Measurements from ENCODE around the gene ADGRF4. TPM values are rescaled to one million over a fixed set of nuclear protein-coding genes. Genes with fewer than 3 reads are reported as not detected.

ADGRF4 gene
- total RNA-seq, 1 experiment from 2014 or later = not detected

- no peaks in the 10 kb centered on the region for H3K79me2 ChIP-seq (ENCODE audit: insufficient read depth, low read length)
- DNase-seq = no peak
- no peak overlapping the region for H2AFZ ChIP-seq (ENCODE audit: low read length)
- H3K27me3 ChIP-seq (ENCODE audit: insufficient read depth, low read length) = no peaks in the 10 kb centered on the region
- Mint-ChIP-seq H3K27ac (no peak overlapping the region), H3K27me3 (ENCODE audit: low read depth) (no peaks in the 10 kb centered on the region), H3K9me3 (no peaks in the 10 kb centered on the region), H3K36me3 (ENCODE audit: insufficient read depth in 1 of 3, low read depth in 3 of 3) (no peaks in the 10 kb centered on the region), H3K4me3 (no peak overlapping the region), H3K4me1 (peaks cover 39 to 46% of the 10 kb centered on the region in 2 experiments)
- H2BK15ac ChIP-seq (ENCODE audit: low read depth, low read length) = no peak overlapping the region
- H3K23me2 ChIP-seq (ENCODE audit: insufficient read length, low read depth, low read length, poor library complexity, severe bottlenecking) = no peaks in the 10 kb centered on the region
- H3K14ac ChIP-seq (ENCODE audit: insufficient read depth, low read length) = no peak overlapping the region
- H2BK5ac ChIP-seq (ENCODE audit: insufficient read length, low read length) = no peak overlapping the region
- no CpG with 5 or more reads among the region's 2 CpGs for WGBS (ENCODE audit: extremely low coverage, insufficient read length, low lambda C conversion rate)
- no peak overlapping the region for H3K9ac ChIP-seq (ENCODE audit: extremely low read depth, insufficient read length, low read length)
- H3T11ph ChIP-seq (ENCODE audit: low read length) = no peak overlapping the region
- H3K9me3 ChIP-seq (ENCODE audit: control insufficient read depth, low read depth, low read length) = no peaks in the 10 kb centered on the region
- H3K4ac ChIP-seq (ENCODE audit: low read depth, low read length) = no peak overlapping the region
- H3K4me1 ChIP-seq (ENCODE audit: insufficient read depth, low read length) = peaks cover 7% of the 10 kb centered on the region
- no peak overlapping the region for H4K5ac ChIP-seq (ENCODE audit: insufficient read length, low read depth, low read length)
- no peak overlapping the region for H2BK12ac ChIP-seq (ENCODE audit: insufficient read length, low read depth, low read length)
- no peak overlapping the region for H3K56ac ChIP-seq (ENCODE audit: insufficient read length, low read depth, low read length)
- TF ChIP-seq CTCF (conservative IDR thresholded peaks at IDR 0.05) = no peak
- no peaks in the 10 kb centered on the region for H4K20me1 ChIP-seq (ENCODE audit: control insufficient read depth, insufficient read depth, insufficient read length)
- no peak overlapping the region for H3K23ac ChIP-seq (ENCODE audit: insufficient read length, low read depth, low read length)
- H3K27ac ChIP-seq (ENCODE audit: insufficient read length, low read depth, low read length) = no peak overlapping the region
- no peak overlapping the region for H4K91ac ChIP-seq (ENCODE audit: insufficient read length, low read depth, low read length)
- no peaks in the 10 kb centered on the region for H3K79me1 ChIP-seq (ENCODE audit: insufficient read depth, low read depth, low read length, poor library complexity, severe bottlenecking)
- no peak overlapping the region for H2AK5ac ChIP-seq (ENCODE audit: insufficient read length, low read length)
- no peak overlapping the region for H2BK20ac ChIP-seq (ENCODE audit: low read depth, low read length, poor library complexity, severe bottlenecking)
- H2BK120ac ChIP-seq (ENCODE audit: low read depth, low read length, poor library complexity, severe bottlenecking) = no peak overlapping the region
- no peak overlapping the region for H3K18ac ChIP-seq (ENCODE audit: insufficient read length, low read depth, low read length)
- H3K4me2 ChIP-seq (ENCODE audit: insufficient read depth, insufficient read length, low read length) = no peak overlapping the region
- no peak overlapping the region for H4K8ac ChIP-seq (replicated peaks; ENCODE audit: insufficient read length, low read depth, low read length)
Observed at GRCh38 chr6:47737406-47737805, 39.0 kb downstream of the ADGRF4 start.

All from H9 (cell line).